Measurements from ENCODE around the gene AOPEP.
"Not testable (repeated sequence)": the region's sequence is repeated elsewhere in the genome, so short reads cannot be mapped to it uniquely, and the experiment has no call there.

The AOPEP gene

GRCh38 chr9:94870793-94871558 lies 144.5 kb downstream of the AOPEP start:
- no peak overlapping the region for H3K27ac ChIP-seq (ENCODE audit: low read depth in 2 of 2, low read length in 2 of 2)
- H3K27me3 ChIP-seq (ENCODE audit: control insufficient read depth in 2 of 2, insufficient read depth in 2 of 2, low read length in 2 of 2), result no peaks in the 10 kb centered on the region
- no peak overlapping the region for H3K9ac ChIP-seq (ENCODE audit: low read depth in 1 of 2, low read length in 2 of 2)
- H3K4me1 ChIP-seq (ENCODE audit: control insufficient read depth in 2 of 2, insufficient read depth in 2 of 2, low read length in 2 of 2), result peaks cover 25 to 30% of the 10 kb centered on the region in 2 donors
- H3K4me3 ChIP-seq (ENCODE audit: low read length in 2 of 2), result no peak overlapping the region
- H3K36me3 ChIP-seq (ENCODE audit: control insufficient read depth in 2 of 2, insufficient read depth in 2 of 2, low read length in 2 of 2), result no peaks in the 10 kb centered on the region
- no peaks in the 10 kb centered on the region for H3K9me3 ChIP-seq (ENCODE audit: control insufficient read depth in 2 of 2, low read length in 2 of 2)

DNA sequence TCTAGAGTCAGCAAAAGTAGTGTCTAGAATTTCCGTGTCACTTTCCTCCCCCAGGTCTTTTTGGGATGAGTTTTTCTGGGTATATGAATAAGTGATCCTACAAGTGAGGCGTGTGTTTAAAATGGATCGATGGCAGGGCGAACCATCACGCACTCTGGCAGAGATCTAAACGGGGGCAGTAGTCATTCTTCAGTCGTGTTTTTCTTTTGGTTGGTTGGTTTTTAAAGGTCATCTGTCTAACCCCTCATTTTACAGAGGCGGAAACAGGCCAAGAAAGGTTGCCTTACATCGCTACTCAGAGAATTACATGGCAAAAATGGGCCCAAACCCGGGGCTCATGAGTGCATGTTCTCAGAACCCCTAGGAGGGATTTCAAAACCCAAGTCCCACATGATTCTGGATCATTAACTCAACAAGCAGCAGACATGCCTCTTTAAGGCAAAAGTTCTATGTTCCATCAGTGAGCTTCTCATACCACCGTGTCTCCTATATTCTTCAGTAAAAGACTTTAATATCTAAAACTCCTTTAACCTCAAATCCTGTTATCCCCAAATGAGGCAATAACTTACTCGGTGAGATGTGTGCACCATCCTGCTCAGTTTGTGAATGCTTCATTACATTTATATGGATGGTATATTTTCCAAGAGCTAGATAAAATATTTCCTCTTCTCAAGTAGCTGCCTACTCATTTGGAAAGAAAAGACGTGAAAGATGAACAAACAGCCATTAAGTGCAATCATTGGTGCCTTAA lies 145.8 kb downstream of the AOPEP start:
- no peak overlapping the region for H3K4me3 ChIP-seq (ENCODE audit: low read length in 2 of 2)
- H3K9ac ChIP-seq (ENCODE audit: low read depth in 1 of 2, low read length in 2 of 2), result no peak overlapping the region
- peak overlapping the region in 1 of 2 donors; percentile 24 for H3K27ac ChIP-seq (ENCODE audit: low read depth in 2 of 2, low read length in 2 of 2)
- H3K4me1 ChIP-seq (ENCODE audit: control insufficient read depth in 2 of 2, insufficient read depth in 2 of 2, low read length in 2 of 2), result peaks cover 23 to 24% of the 10 kb centered on the region in 2 donors
- H3K27me3 ChIP-seq (ENCODE audit: control insufficient read depth in 2 of 2, insufficient read depth in 2 of 2, low read length in 2 of 2), result no peaks in the 10 kb centered on the region
- no peaks in the 10 kb centered on the region for H3K9me3 ChIP-seq (ENCODE audit: control insufficient read depth in 2 of 2, low read length in 2 of 2)
- no peaks in the 10 kb centered on the region for H3K36me3 ChIP-seq (ENCODE audit: control insufficient read depth in 2 of 2, insufficient read depth in 2 of 2, low read length in 2 of 2)

DNA sequence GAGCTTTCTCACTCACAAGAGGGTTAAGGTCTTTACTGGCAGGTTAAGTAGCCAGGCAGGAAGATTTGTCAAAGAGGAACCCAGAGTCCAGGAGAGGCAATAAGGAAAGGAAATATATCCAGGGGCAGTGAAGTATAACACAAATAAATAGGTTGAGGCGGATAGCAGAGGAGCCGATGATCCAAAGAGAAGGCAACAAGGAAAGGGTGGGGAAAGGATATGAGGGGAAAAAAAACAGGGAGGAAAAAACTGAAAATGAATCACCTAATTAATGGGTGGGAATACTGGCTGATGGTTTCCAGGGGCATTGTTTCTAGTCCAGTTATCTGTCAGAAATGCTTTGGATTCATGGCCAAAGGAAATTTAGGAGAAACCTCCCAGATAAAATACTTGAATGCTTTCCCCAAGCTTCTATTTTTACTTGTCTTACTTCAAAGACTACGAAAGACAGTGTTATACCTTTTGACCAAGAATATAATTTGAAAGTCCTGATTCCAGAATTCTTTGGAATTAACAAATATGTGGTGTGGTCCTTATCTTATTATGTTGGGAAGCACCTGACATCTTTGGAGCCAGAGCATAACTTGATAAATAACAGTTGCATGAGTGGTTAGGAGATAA lies 146.5 kb downstream of the AOPEP start:
- Histone ChIP-seq H3K27me3 (ENCODE audit: control insufficient read depth in 2 of 2, insufficient read depth in 2 of 2, low read length in 2 of 2) (no peaks in the 10 kb centered on the region), H3K27ac (ENCODE audit: low read depth in 2 of 2, low read length in 2 of 2) (peak overlapping the region; percentile 16 to 24), H3K4me3 (ENCODE audit: low read length in 2 of 2) (no peak overlapping the region), H3K9me3 (ENCODE audit: control insufficient read depth in 2 of 2, low read length in 2 of 2) (no peaks in the 10 kb centered on the region), H3K9ac (ENCODE audit: low read depth in 1 of 2, low read length in 2 of 2) (no peak overlapping the region), H3K36me3 (ENCODE audit: control insufficient read depth in 2 of 2, insufficient read depth in 2 of 2, low read length in 2 of 2) (no peaks in the 10 kb centered on the region), H3K4me1 (ENCODE audit: control insufficient read depth in 2 of 2, insufficient read depth in 2 of 2, low read length in 2 of 2) (peaks cover 16 to 17% of the 10 kb centered on the region in 2 donors)

- Histone ChIP-seq H3K4me3 (ENCODE audit: low read length in 2 of 2) (no peak overlapping the region), H3K9me3 (ENCODE audit: control insufficient read depth in 2 of 2, low read length in 2 of 2) (no peaks in the 10 kb centered on the region), H3K9ac (ENCODE audit: low read depth in 1 of 2, low read length in 2 of 2) (no peak overlapping the region), H3K27me3 (ENCODE audit: control insufficient read depth in 2 of 2, insufficient read depth in 2 of 2, low read length in 2 of 2) (no peaks in the 10 kb centered on the region), H3K27ac (ENCODE audit: low read depth in 2 of 2, low read length in 2 of 2) (no peak overlapping the region), H3K36me3 (ENCODE audit: control insufficient read depth in 2 of 2, insufficient read depth in 2 of 2, low read length in 2 of 2) (no peaks in the 10 kb centered on the region), H3K4me1 (ENCODE audit: control insufficient read depth in 2 of 2, insufficient read depth in 2 of 2, low read length in 2 of 2) (peaks cover 9 to 13% of the 10 kb centered on the region in 2 donors)
Measured at GRCh38 chr9:94874316-94874715, 147.8 kb downstream of the AOPEP start.

- Histone ChIP-seq H3K9me3 (ENCODE audit: control insufficient read depth in 2 of 2, low read length in 2 of 2) (no peaks in the 10 kb centered on the region), H3K36me3 (ENCODE audit: control insufficient read depth in 2 of 2, insufficient read depth in 2 of 2, low read length in 2 of 2) (no peaks in the 10 kb centered on the region), H3K4me1 (ENCODE audit: control insufficient read depth in 2 of 2, insufficient read depth in 2 of 2, low read length in 2 of 2) (peaks cover 9 to 13% of the 10 kb centered on the region in 2 donors), H3K27ac (ENCODE audit: low read depth in 2 of 2, low read length in 2 of 2) (peak overlapping the region; percentile 48 to 63), H3K9ac (ENCODE audit: low read depth in 1 of 2, low read length in 2 of 2) (no peak overlapping the region), H3K4me3 (ENCODE audit: low read length in 2 of 2) (peak overlapping the region in 1 of 2 donors; percentile 3), H3K27me3 (ENCODE audit: control insufficient read depth in 2 of 2, insufficient read depth in 2 of 2, low read length in 2 of 2) (no peaks in the 10 kb centered on the region)
Measured at GRCh38 chr9:94875300-94876020, 149.0 kb downstream of the AOPEP start.

DNA sequence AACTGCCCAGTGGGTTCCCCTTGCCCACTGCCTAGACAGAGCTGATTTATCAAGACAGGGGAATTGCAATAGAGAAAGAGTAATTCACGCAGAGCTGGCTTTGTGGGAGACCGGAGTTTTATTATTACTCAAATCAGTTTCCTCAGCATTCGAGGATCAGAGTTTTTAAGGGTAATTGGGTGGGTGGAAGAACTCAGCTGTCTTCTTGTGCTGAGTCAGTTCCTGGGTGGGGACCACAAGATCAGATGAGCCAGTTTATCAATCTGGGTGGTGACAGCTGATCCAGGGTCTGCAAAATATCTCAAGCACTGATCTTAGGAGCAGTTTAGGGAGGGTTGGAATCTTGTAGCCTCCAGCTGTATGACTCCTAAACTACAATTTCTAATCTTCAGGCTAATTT lies 152.3 kb downstream of the AOPEP start:
- H3K9ac ChIP-seq (ENCODE audit: low read depth in 1 of 2, low read length in 2 of 2); H3K4me3 ChIP-seq (ENCODE audit: low read length in 2 of 2); H3K4me1 ChIP-seq (ENCODE audit: control insufficient read depth in 2 of 2, insufficient read depth in 2 of 2, low read length in 2 of 2); H3K36me3 ChIP-seq (ENCODE audit: control insufficient read depth in 2 of 2, insufficient read depth in 2 of 2, low read length in 2 of 2); H3K27ac ChIP-seq (ENCODE audit: low read depth in 2 of 2, low read length in 2 of 2); H3K9me3 ChIP-seq (ENCODE audit: control insufficient read depth in 2 of 2, low read length in 2 of 2); H3K27me3 ChIP-seq (ENCODE audit: control insufficient read depth in 2 of 2, insufficient read depth in 2 of 2, low read length in 2 of 2): not testable (repeated sequence)

DNA sequence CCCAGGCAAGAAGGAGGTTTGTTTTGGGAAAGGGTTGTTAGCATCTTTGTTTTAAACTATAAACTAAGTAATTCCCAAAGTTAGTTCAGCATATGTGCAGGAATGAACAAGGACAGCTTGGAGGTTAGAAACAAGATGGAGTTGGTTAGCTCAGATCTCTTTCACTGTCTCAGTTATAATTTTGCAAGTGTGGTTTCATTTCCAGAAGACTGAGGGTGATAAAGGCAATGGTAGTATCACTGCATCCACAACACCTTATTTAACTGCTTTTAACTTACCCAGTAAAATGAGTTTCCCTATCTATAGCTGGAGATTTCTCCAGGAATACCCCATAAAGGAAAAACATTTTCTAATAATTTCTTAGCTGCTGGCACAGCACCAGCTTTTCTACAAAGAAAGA lies 152.7 kb downstream of the AOPEP start:
- Histone ChIP-seq H3K27me3 (ENCODE audit: control insufficient read depth in 2 of 2, insufficient read depth in 2 of 2, low read length in 2 of 2) (no peaks in the 10 kb centered on the region), H3K27ac (ENCODE audit: low read depth in 2 of 2, low read length in 2 of 2) (no peak overlapping the region), H3K9ac (ENCODE audit: low read depth in 1 of 2, low read length in 2 of 2) (no peak overlapping the region), H3K4me1 (ENCODE audit: control insufficient read depth in 2 of 2, insufficient read depth in 2 of 2, low read length in 2 of 2) (peaks cover 6 to 9% of the 10 kb centered on the region in 2 donors), H3K4me3 (ENCODE audit: low read length in 2 of 2) (no peak overlapping the region), H3K9me3 (ENCODE audit: control insufficient read depth in 2 of 2, low read length in 2 of 2) (no peaks in the 10 kb centered on the region), H3K36me3 (ENCODE audit: control insufficient read depth in 2 of 2, insufficient read depth in 2 of 2, low read length in 2 of 2) (no peaks in the 10 kb centered on the region)

- Histone ChIP-seq H3K9me3 (ENCODE audit: control insufficient read depth in 2 of 2, low read length in 2 of 2) (no peaks in the 10 kb centered on the region), H3K4me3 (ENCODE audit: low read length in 2 of 2) (no peak overlapping the region), H3K4me1 (ENCODE audit: control insufficient read depth in 2 of 2, insufficient read depth in 2 of 2, low read length in 2 of 2) (no peaks in the 10 kb centered on the region), H3K27me3 (ENCODE audit: control insufficient read depth in 2 of 2, insufficient read depth in 2 of 2, low read length in 2 of 2) (no peaks in the 10 kb centered on the region), H3K9ac (ENCODE audit: low read depth in 1 of 2, low read length in 2 of 2) (no peak overlapping the region), H3K27ac (ENCODE audit: low read depth in 2 of 2, low read length in 2 of 2) (no peak overlapping the region), H3K36me3 (ENCODE audit: control insufficient read depth in 2 of 2, insufficient read depth in 2 of 2, low read length in 2 of 2) (no peaks in the 10 kb centered on the region)
Measured at GRCh38 chr9:94881023-94881422, 154.5 kb downstream of the AOPEP start.

DNA sequence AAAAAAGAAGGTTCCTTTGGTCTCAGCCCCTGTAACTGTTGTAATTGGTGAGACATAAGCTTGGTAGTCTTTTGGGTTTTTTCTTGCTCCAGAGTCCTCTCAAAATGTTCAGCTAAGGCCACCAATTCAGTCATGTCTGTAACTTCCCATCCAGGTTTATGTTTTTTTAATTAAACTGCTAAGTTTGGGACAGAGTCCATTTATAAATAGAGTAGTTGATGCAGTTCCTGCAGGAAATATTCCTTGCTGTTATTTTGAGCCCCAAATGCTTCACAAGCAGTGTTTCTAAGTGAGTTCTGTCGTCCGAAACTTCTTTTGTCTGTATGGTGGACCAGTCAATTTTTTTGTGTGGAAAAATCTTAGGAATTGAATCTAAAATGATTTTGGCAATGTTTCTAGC lies 155.0 kb downstream of the AOPEP start:
- no peaks in the 10 kb centered on the region for H3K4me1 ChIP-seq (ENCODE audit: control insufficient read depth in 2 of 2, insufficient read depth in 2 of 2, low read length in 2 of 2)
- no peaks in the 10 kb centered on the region for H3K36me3 ChIP-seq (ENCODE audit: control insufficient read depth in 2 of 2, insufficient read depth in 2 of 2, low read length in 2 of 2)
- no peaks in the 10 kb centered on the region for H3K9me3 ChIP-seq (ENCODE audit: control insufficient read depth in 2 of 2, low read length in 2 of 2)
- no peak overlapping the region for H3K9ac ChIP-seq (ENCODE audit: low read depth in 1 of 2, low read length in 2 of 2)
- H3K27ac ChIP-seq (ENCODE audit: low read depth in 2 of 2, low read length in 2 of 2), result peak overlapping the region in 1 of 2 donors; percentile 9
- no peaks in the 10 kb centered on the region for H3K27me3 ChIP-seq (ENCODE audit: control insufficient read depth in 2 of 2, insufficient read depth in 2 of 2, low read length in 2 of 2)
- no peak overlapping the region for H3K4me3 ChIP-seq (ENCODE audit: low read length in 2 of 2)

All from mucosa of rectum (tissue), 2 donors.